Ovary (tissue), 9 donors: Measurements from ENCODE around the gene RHCE. TPM values are rescaled to one million over a fixed set of nuclear protein-coding genes. Genes with fewer than 3 reads are reported as not detected.
A peak's percentile ranks its signal among the peaks of the same experiment; 100 is the strongest.

Experiments used
- DNase-seq, 5 donors: peaks; one replicate each; pipeline ENCODE4 v3.0.0-alpha.2; 2019 to 2020
- H3K27ac ChIP-seq, 2 donors: fragments of 200-600 bp; one replicate each; pipeline versions ENCODE4 v1.5.1 to v1.8.0; 2019 to 2022
- H3K27me3 ChIP-seq: fragments of 200-600 bp; one replicate; pipeline ENCODE4 v1.8.0; 2022
- H3K36me3 ChIP-seq: fragments of 200-600 bp; sonication (generic); one replicate; pipeline ENCODE4 v1.5.1; 2019
- H3K4me1 ChIP-seq: one replicate; pipeline ENCODE4 v1.8.1; 2013; ENCODE audit warnings: mild to moderate bottlenecking, moderate library complexity; ENCODE audit not compliant: insufficient read depth
- H3K4me3 ChIP-seq: fragments of 200-600 bp; sonication (generic); one replicate; pipeline ENCODE4 v1.5.1; 2017
- H3K9me3 ChIP-seq, 2 donors: fragments of 200-600 bp in 1 of 2; sonication (generic) in 1 of 2; one replicate each; pipeline versions ENCODE4 v1.5.1 to v1.8.1; 2013 to 2019; ENCODE audit warnings: mild to moderate bottlenecking in 1 of 2, moderate library complexity in 1 of 2
- EP300 ChIP-seq: sonication (generic); formaldehyde crosslinking; IDR thresholded peaks from one replicate; pipeline ENCODE4 v1.6.1; 2017; ENCODE audit warnings: antibody characterized with exemption
- POLR2A ChIP-seq: fragments of 450-650 bp; IDR thresholded peaks from one replicate; pipeline ENCODE4 v1.6.1; 2017; ENCODE audit warnings: antibody characterized with exemption, mild to moderate bottlenecking, moderate library complexity
- WGBS, 3 donors: extraction: QIAGEN DNeasy Blood & Tissue Kit in 1 of 3; methylation state at CpG; one replicate each; pipeline versions ENCODE4 v1.1.5 to v1.1.7; 2013 to 2017; 5-methylcytosine and 5-hydroxymethylcytosine counted together
- intact Hi-C, 4 donors: fragments of 100-400 bp; cut with DNase I; formaldehyde crosslinking; loops; one replicate each; pipeline versions ENCODE4 v1.11.0 to v1.15.1; 2022 to 2023
- polyA plus RNA-seq, 2 donors: library from polyadenylated mRNA; stranded (reverse); fragments of 200-250 nt in 1 of 2; fragments of 350-450 nt in 1 of 2; fragmentation: Illumina TruSeq in 1 of 2; extraction: RNeasy Lipid Tissue Mini Kit (QIAGEN cat#74804) in 1 of 2; gene quantifications; one replicate each; pipeline ENCODE4 v1.2.3, GENCODE V29; 2013 to 2014
- total RNA-seq, 7 donors: library from RNA; depleted of rRNA in 2 of 7; stranded (reverse); fragments of >200 nt in 2 of 7; fragmentation: NEBNext Ultra II Directional in 3 of 7; extraction: Animal tissue kit (Norgen Biotek cat#: 25700) in 3 of 7; gene quantifications; one replicate each; pipeline versions ENCODE4 v1.1.0 to v1.2.4, GENCODE V29; 2016 to 2023
- TF ChIP-seq, protein P1 (sequence below), 3 donors: fragments of 450-650 bp in 2 of 3; fragments of 200-600 bp in 1 of 3; IDR thresholded peaks; one replicate each; pipeline versions ENCODE4 v1.5.1 to v1.8.0; 2016 to 2022; ENCODE audit warnings: antibody characterized with exemption in 3 of 3, mild to moderate bottlenecking in 1 of 3
- donor health status: DM: no; HTN: no; CAD: no; lungs with moderate emphysema.
- donor health status: DM: no; HTN: no; CAD: no.
- donor health status: Bipolar disorder and iron deficiency.
- donor health status: DM: yes; HTN: yes; CAD: no.
- donor health status: DM: no; HTN: no; CAD: no.
- donor health status: DM: yes; HTN: yes; CAD: no.

Gene RHCE
- total and polyA plus RNA-seq, 9 donors, result 0.21 to 0.83 (median 0.53) TPM; not detected in 1

DNA sequence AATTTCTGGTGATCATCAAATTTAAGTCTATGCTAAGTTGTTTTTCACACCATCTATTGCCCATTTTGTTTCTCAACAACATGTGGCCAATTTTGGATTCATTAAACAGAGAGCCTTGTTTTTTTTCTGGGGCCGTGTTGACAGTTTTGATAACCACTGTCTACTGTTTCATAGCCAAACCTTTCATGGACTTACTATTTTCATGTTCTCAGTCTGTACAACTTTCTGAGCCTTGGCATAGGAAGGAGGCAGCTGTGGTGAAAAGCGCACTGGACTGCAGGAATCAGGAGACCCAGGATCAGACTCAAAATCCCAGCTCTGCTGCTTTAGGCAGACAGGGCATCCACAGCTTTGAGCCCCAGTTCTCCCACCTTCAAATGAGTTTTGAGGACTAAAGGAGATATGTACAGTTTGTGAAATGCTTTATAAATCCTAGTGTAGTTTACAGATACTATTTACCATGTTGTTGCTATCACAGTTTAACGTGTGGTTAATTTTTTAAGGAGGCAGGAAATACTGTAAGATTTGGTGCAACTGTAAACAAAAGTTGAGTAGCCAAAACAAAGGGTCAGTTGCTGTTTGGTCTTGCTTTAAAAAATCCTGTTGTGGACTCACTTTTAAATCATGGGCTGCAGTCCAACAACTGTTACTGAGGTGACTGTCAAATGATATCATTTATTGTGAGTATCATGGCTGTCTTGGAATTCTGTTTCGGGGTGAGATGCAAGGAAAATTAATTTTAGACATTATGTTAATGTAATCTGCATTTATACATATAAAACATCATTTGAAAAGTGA, 13.0 kb upstream of the RHCE start:
- no peak overlapping the region for H3K4me3 ChIP-seq

DNA sequence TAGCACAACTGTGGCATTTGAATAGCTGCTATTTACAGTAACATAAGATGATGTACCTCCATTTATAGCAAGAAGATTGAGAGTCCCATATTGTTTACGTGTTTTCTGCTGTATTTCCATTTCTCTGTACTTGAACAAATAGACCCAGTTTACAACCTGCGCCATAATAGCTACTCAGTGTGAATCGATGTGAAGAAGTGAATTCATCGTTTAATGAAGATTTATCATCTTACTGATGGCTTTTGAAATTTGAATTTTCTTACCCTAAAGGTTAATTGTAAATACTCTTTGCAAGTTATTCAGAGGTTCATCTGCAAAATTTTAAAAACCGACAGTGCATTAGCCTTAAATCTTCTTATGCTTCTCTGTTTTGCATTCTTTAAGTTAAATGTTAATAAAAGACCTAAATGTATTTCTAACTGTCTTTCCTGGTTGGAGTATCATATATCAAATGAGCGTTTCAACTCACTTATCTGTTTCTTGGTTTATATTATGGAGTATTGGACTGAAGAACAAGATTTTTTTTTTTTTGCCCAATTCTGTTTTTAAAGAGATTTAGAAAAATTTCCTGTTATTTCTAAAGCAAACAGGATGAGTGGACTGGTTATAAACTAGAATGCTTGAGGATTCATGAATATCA, 12.2 kb upstream of the RHCE start:
- no peaks in the 10 kb centered on the region for H3K27me3 ChIP-seq
- H3K9me3 ChIP-seq, result no peaks in the 10 kb centered on the region
- H3K36me3 ChIP-seq, result no peaks in the 10 kb centered on the region
- TF ChIP-seq, protein P1, sequence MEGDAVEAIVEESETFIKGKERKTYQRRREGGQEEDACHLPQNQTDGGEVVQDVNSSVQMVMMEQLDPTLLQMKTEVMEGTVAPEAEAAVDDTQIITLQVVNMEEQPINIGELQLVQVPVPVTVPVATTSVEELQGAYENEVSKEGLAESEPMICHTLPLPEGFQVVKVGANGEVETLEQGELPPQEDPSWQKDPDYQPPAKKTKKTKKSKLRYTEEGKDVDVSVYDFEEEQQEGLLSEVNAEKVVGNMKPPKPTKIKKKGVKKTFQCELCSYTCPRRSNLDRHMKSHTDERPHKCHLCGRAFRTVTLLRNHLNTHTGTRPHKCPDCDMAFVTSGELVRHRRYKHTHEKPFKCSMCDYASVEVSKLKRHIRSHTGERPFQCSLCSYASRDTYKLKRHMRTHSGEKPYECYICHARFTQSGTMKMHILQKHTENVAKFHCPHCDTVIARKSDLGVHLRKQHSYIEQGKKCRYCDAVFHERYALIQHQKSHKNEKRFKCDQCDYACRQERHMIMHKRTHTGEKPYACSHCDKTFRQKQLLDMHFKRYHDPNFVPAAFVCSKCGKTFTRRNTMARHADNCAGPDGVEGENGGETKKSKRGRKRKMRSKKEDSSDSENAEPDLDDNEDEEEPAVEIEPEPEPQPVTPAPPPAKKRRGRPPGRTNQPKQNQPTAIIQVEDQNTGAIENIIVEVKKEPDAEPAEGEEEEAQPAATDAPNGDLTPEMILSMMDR (IDR thresholded peaks at IDR 0.05), result no peak
- no peak for TF ChIP-seq POLR2A
- TF ChIP-seq EP300, result no peak
- WGBS, 3 donors, result 26 to 53% (median 40%) methylated on average over 6 of the region's 6 CpGs
- no peak overlapping the region for H3K4me3 ChIP-seq
- DNase-seq, result no peak
- H3K27ac ChIP-seq, result no peak overlapping the region
- H3K4me1 ChIP-seq, result peaks cover 10% of the 10 kb centered on the region
- intact Hi-C loops, result no loop called here

More for the DNA sequence above, 13.0 kb upstream of the RHCE start:
- Histone ChIP-seq H3K9me3 (no peaks in the 10 kb centered on the region), H3K4me1 (peaks cover 10% of the 10 kb centered on the region), H3K27ac (no peak overlapping the region), H3K36me3 (no peaks in the 10 kb centered on the region), H3K27me3 (no peaks in the 10 kb centered on the region)
- TF ChIP-seq POLR2A (no peak), EP300 (no peak)
- TF ChIP-seq, protein P1 (IDR thresholded peaks at IDR 0.05), result no peak
- intact Hi-C loops, result no loop called here
- WGBS, 3 donors, result 6 to 15% (median 10%) methylated on average over 4 of the region's 4 CpGs
- DNase-seq, result peak in 2 of 5 donors; percentile 20 to 31

DNA sequence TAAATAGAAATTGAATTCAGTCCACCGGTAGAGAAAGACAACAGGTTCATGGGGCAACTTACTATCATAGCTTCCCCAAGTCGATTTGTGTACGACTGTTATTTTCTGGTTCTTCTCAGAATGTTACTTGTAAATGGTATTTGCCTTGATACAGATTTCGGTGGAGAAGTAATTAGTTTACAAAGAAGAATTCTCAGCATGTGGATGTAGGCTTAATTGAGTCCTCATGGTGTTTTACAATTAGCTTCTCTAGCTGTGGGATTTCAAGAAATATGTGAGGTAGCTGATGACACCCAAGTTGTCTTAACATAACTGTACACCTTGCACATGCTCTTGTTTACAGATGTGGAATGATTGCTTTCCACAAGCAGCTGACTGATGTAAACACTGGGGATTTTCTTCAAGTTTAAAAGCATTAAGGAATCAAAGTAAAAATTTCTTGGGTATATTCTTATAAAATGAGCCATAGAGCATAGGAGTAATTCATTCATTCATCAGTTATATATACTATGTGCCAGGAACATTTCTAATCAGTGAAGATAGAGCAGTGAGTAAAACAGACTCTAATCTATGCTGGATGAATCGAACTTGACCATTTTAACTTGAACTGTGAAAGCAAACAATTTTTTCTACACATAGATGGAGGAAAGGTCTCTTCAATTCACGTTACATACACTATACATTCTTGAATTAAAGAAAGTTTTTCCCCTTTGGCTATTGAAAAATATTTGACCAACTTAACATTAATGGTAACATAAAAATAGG, 11.5 kb upstream of the RHCE start:
- peak overlapping the region in 1 of 2 donors; percentile 95 for H3K27ac ChIP-seq
- peaks cover 7% of the 10 kb centered on the region for H3K4me1 ChIP-seq
- 9 to 11% (median 9%) methylated on average over 6 of the region's 6 CpGs for WGBS, 3 donors
- H3K36me3 ChIP-seq, result no peaks in the 10 kb centered on the region
- H3K4me3 ChIP-seq, result peak overlapping the region; percentile 96
- no peak for DNase-seq
- no peaks in the 10 kb centered on the region for H3K27me3 ChIP-seq
- no peaks in the 10 kb centered on the region for H3K9me3 ChIP-seq
- TF ChIP-seq EP300 (no peak), POLR2A (no peak)
- TF ChIP-seq, protein P1 (IDR thresholded peaks at IDR 0.05), result no peak
- intact Hi-C loops, result no loop called here
